Panc1 (cell line): ENCODE data around the gene PDLIM7.

Experiments
- CTCF ChIP-seq: fragments of 450-650 bp; IDR thresholded peaks from 2 replicates; pipeline ENCODE4 v1.5.1; 2017; ENCODE audit warnings: mild to moderate bottlenecking
- POLR2AphosphoS5 ChIP-seq: IDR thresholded peaks from 2 replicates; pipeline ENCODE4 v1.6.1; 2012; ENCODE audit warnings: mild to moderate bottlenecking, low read depth, low read length, moderate library complexity
- REST ChIP-seq, 2 experiments: IDR thresholded peaks; 2 replicates each; pipeline ENCODE4 v1.6.1; 2011 to 2012; ENCODE audit warnings: low read depth in 2 of 2, control low read depth in 1 of 2, low read length in 1 of 2, mild to moderate bottlenecking in 1 of 2, moderate library complexity in 1 of 2; ENCODE audit not compliant: insufficient read depth in 1 of 2
- TCF7L2 ChIP-seq: IDR thresholded peaks from 2 replicates; pipeline ENCODE4 v1.6.1; 2011; ENCODE audit warnings: mild to moderate bottlenecking, low read depth, low read length, inconsistent platforms

GRCh38 chr5:177526191-177526590, 28.8 kb upstream of the PDLIM7 start:
- TF ChIP-seq CTCF (no peak), REST (IDR thresholded peaks at IDR 0.05; ENCODE audit: insufficient read depth in 1 of 2, low read depth in 2 of 2, low read length in 1 of 2) (no peak), TCF7L2 (no peak), POLR2AphosphoS5 (no peak)
